Esophagus muscularis mucosa (tissue), 4 donors: Measurements from ENCODE around the gene PDHX. TPM values are rescaled to one million over a fixed set of nuclear protein-coding genes. Genes with fewer than 3 reads are reported as not detected.

Experiments
- DNase-seq: peaks from one replicate; pipeline ENCODE4 v3.0.0-alpha.2; 2017; ENCODE audit errors: extremely low spot score
- H3K27ac ChIP-seq, 4 donors: fragments of 200-600 bp; sonication (generic); replicated peaks in 1 of 4; 1 replicate in 3 of 4; 2 replicates in 1 of 4; pipeline ENCODE4 v1.5.1; 2016 to 2019; ENCODE audit warnings: mild to moderate bottlenecking in 1 of 4
- H3K27me3 ChIP-seq, 4 donors: fragments of 200-600 bp; sonication (generic); one replicate each; pipeline versions ENCODE4 v1.5.1 to v1.6.0; 2016 to 2019
- H3K36me3 ChIP-seq, 4 donors: fragments of 200-600 bp; sonication (generic); one replicate each; pipeline ENCODE4 v1.5.1; 2016 to 2019
- H3K4me1 ChIP-seq, 4 donors: fragments of 200-600 bp; sonication (generic); one replicate each; pipeline ENCODE4 v1.5.1; 2016 to 2019
- H3K4me3 ChIP-seq, 4 donors: fragments of 200-600 bp; sonication (generic); 1 replicate in 2 of 4; 2 replicates in 2 of 4; pipeline ENCODE4 v1.5.1; 2016 to 2019; ENCODE audit warnings: mild to moderate bottlenecking in 4 of 4, moderate library complexity in 1 of 4
- H3K9me3 ChIP-seq, 4 donors: fragments of 200-600 bp; sonication (generic); 1 replicate in 3 of 4; 2 replicates in 1 of 4; pipeline ENCODE4 v1.5.1; 2016 to 2019
- EP300 ChIP-seq: sonication (generic); formaldehyde crosslinking; IDR thresholded peaks from one replicate; pipeline ENCODE4 v1.6.1; 2017; ENCODE audit warnings: antibody characterized with exemption
- POLR2A ChIP-seq: fragments of 450-650 bp; IDR thresholded peaks from one replicate; pipeline ENCODE4 v1.6.1; 2017; ENCODE audit warnings: antibody characterized with exemption, moderate library complexity, mild to moderate bottlenecking, low read depth
- POLR2AphosphoS5 ChIP-seq, 2 donors: sonication (generic); formaldehyde crosslinking; IDR thresholded peaks; one replicate each; pipeline ENCODE4 v1.6.1; 2017; ENCODE audit warnings: antibody characterized with exemption in 2 of 2
- WGBS: methylation state at CpG from one replicate; pipeline ENCODE4 v1.1.5; 2018; 5-methylcytosine and 5-hydroxymethylcytosine counted together
- intact Hi-C: fragments of 100-400 bp; cut with DNase I; formaldehyde crosslinking; loops from one replicate; pipeline ENCODE4 v1.15.1; 2023
- total RNA-seq, 4 donors: library from RNA; depleted of rRNA; stranded (reverse); fragments of >200 nt; gene quantifications; one replicate each; pipeline versions ENCODE4 v1.1.0 to v1.2.1, GENCODE V29; 2016
- TF ChIP-seq, protein P1 (sequence below), 3 experiments: fragments of 200-600 bp in 2 of 3; fragments of 450-650 bp in 1 of 3; sonication (generic) in 2 of 3; IDR thresholded peaks; one replicate each; pipeline ENCODE4 v1.5.1; 2017 to 2019; ENCODE audit warnings: antibody characterized with exemption in 3 of 3, mild to moderate bottlenecking in 2 of 3, moderate library complexity in 1 of 3

Gene PDHX
- total RNA-seq = 10 to 100 TPM; 39.9 to 43.4 (median 42.1) TPM

DNA sequence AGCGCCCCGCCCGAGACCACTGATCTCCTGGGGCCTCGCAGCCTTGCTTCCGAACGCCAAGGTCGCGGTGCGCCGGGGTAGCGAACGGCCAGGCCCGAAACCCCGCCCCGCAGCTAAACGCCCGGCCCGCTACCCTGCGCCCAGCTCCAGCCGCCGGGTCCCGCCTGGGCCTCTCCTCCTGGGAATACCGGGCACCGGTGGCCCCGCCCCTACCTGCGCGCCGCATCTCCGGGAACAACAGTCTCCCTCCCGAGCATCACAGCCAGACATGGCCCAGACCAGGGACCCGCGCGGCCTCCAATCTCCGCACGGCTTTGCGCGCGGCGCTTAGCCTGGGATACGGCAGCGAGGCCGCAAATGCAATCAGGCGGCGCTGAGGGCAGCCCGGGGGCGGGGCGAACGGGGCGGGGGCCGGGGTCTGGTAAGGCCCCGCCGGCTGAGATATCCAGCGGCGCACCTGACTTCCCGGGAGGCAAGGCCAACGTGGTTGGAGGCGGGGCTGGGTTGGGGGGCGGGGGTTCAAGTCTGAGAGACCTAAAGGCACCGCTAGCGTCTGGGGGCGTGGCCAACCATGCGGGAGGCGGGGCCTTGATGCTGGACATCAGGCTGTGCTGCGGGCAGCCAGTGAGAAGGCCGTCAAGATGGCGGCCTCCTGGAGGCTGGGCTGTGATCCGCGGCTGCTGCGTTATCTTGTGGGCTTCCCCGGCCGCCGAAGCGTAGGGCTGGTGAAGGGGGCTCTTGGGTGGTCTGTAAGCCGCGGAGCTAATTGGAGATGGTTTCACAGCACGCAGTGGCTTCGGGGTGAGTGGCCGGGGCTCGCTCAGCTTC, at the start of gene PDHX, which contains the start of gene APIP:
TSS of gene PDHX (plus strand) at position 604 of the 828 bp plus-strand sequence. CDS start at position 642, 38 bp downstream.
TSS of gene APIP (minus strand) at position 365 of the 828 bp plus-strand sequence. CDS start at position 270, 95 bp downstream.
- H3K9me3 ChIP-seq = no peaks in the 10 kb centered on the region
- TF ChIP-seq POLR2A (peak; percentile 94), EP300 (no peak), POLR2AphosphoS5 (IDR thresholded peaks at IDR 0.05) (peak; percentile 94 to 98)
- WGBS = 0% methylated on average over 12 of the region's 79 CpGs

DNA sequence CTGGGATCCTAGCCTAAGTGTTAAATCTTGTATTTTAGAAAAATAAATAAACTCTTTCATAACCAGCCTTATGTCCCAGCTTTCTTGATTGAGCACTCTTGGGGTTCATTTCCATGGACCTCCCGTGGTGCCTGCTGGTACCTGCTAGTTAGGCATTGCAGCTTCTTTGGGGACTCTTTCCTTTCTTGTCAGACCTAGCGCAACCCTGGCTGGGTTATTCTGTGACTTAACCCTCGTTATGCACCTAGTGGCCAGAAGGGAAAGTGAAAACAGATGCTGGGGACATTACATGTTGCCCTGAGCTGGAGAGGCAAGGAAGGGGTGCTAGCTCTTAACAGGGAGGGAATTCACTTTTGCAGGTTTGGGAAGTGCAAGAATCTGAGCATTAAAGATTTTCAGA, 47.0 kb upstream of the PDHX start:
- peaks cover 0 to 3% (median 0%) of the 10 kb centered on the region in 4 donors for H3K36me3 ChIP-seq
- H3K4me1 ChIP-seq = no peaks in the 10 kb centered on the region
- intact Hi-C loops = no loop called here
- TF ChIP-seq EP300 (no peak), POLR2AphosphoS5 (IDR thresholded peaks at IDR 0.05) (no peak), POLR2A (no peak)
- TF ChIP-seq, protein P1, sequence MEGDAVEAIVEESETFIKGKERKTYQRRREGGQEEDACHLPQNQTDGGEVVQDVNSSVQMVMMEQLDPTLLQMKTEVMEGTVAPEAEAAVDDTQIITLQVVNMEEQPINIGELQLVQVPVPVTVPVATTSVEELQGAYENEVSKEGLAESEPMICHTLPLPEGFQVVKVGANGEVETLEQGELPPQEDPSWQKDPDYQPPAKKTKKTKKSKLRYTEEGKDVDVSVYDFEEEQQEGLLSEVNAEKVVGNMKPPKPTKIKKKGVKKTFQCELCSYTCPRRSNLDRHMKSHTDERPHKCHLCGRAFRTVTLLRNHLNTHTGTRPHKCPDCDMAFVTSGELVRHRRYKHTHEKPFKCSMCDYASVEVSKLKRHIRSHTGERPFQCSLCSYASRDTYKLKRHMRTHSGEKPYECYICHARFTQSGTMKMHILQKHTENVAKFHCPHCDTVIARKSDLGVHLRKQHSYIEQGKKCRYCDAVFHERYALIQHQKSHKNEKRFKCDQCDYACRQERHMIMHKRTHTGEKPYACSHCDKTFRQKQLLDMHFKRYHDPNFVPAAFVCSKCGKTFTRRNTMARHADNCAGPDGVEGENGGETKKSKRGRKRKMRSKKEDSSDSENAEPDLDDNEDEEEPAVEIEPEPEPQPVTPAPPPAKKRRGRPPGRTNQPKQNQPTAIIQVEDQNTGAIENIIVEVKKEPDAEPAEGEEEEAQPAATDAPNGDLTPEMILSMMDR (IDR thresholded peaks at IDR 0.05) = no peak
- no peak overlapping the region for H3K27ac ChIP-seq
- no peaks in the 10 kb centered on the region for H3K9me3 ChIP-seq
- no peak for DNase-seq
- 77% methylated on average over 3 of the region's 3 CpGs for WGBS
- H3K27me3 ChIP-seq = no peaks in the 10 kb centered on the region
- H3K4me3 ChIP-seq = no peak overlapping the region

More for the DNA sequence above, at the start of gene PDHX, which contains the start of gene APIP:
- intact Hi-C loops = no loop called here
- H3K4me1 ChIP-seq = peaks cover 21 to 46% (median 43%) of the 10 kb centered on the region in 4 donors
- DNase-seq = peak; percentile 99
- peak within 1 kb of the TSS; percentile 96 to 98 (median 97) for H3K27ac ChIP-seq
- no peaks in the 10 kb centered on the region for H3K27me3 ChIP-seq
- H3K36me3 ChIP-seq = peaks cover 0 to 14% (median 2%) of the 10 kb centered on the region in 4 donors
- H3K4me3 ChIP-seq = peak within 1 kb of the TSS; percentile 75 to 91 (median 86)

DNA sequence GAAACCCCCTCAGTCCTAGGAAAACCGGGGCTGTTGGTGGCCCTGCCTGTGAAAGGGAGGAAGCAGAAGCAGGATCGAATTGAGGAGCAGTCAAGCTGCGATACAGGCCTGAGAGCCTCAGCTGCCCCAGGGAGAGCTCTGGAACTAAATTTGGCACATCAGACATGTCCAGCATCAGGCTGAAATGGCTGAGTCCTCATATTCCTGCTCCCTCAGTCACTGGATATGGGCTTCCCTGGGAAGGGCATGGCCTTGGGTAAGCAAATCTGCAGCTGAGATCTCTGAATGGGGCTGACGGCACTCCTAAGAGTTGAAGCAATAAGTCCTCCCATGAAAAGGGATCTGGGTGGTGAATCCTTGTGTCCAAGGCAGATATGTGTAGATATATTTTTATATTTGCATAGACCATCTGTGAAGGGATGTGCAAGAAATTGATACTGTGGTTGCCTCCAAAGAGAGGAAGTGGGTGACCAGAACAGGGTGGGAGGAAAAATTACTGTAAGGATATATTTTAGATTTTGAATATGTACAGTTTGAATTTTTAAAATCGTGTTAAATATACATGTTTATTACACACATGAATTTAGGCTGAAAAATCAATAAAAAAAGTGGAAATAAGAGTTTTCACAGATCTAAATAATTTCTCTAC, 45.7 kb upstream of the PDHX start:
- TF ChIP-seq EP300 = no peak
- TF ChIP-seq, protein P1 (IDR thresholded peaks at IDR 0.05) = no peak
- no peak for TF ChIP-seq POLR2A
- TF ChIP-seq POLR2AphosphoS5 (IDR thresholded peaks at IDR 0.05) = no peak
- WGBS = 92% methylated on average over 5 of the region's 5 CpGs
- Histone ChIP-seq H3K27me3 (no peaks in the 10 kb centered on the region), H3K27ac (no peak overlapping the region), H3K9me3 (no peaks in the 10 kb centered on the region), H3K4me3 (no peak overlapping the region), H3K4me1 (no peaks in the 10 kb centered on the region), H3K36me3 (peaks cover 0 to 15% (median 0%) of the 10 kb centered on the region in 4 donors)
- DNase-seq = no peak
- intact Hi-C loops = no loop called here

DNA sequence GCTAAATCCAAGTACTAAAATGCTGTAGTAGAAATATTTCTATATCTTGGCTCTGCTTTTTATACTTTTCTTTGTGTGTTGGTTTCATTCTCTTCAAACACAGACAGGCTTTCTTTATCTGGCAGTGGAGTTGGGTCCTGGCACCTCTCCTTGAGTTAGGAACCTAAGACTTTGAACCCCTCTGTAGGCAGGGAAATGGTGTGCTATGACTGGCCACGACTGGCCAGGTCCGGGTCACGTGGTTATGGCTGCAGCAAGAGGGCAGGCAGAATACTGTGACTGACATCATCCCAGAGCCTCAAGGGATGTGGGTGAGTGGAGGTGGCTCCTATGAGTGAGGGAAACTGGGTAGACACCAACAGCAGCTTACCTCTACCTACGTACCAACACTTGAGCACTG, 42.2 kb upstream of the PDHX start:
- intact Hi-C loops = no loop called here
- no peak for DNase-seq

More for the DNA sequence above, 42.2 kb upstream of the PDHX start:
- Histone ChIP-seq H3K9me3 (no peaks in the 10 kb centered on the region), H3K4me3 (no peak overlapping the region), H3K36me3 (peaks cover 0 to 15% (median 0%) of the 10 kb centered on the region in 4 donors), H3K27ac (no peak overlapping the region), H3K27me3 (no peaks in the 10 kb centered on the region), H3K4me1 (no peaks in the 10 kb centered on the region)
- WGBS = 95% methylated on average over 4 of the region's 4 CpGs
- TF ChIP-seq POLR2A (no peak), POLR2AphosphoS5 (IDR thresholded peaks at IDR 0.05) (no peak), EP300 (no peak)
- TF ChIP-seq, protein P1 (IDR thresholded peaks at IDR 0.05) = no peak
